GM18499 (cell line): ENCODE results near the gene HEYL.

ENCODE experiments used
- ATAC-seq: cut with Tn5 transposase; IDR thresholded peaks from one replicate; pipeline ENCODE4 v1.9.1; 2021; ENCODE audit warnings: moderate number of reproducible peaks; ENCODE audit not compliant: insufficient read depth, unreplicated experiment

Gene HEYL

DNA sequence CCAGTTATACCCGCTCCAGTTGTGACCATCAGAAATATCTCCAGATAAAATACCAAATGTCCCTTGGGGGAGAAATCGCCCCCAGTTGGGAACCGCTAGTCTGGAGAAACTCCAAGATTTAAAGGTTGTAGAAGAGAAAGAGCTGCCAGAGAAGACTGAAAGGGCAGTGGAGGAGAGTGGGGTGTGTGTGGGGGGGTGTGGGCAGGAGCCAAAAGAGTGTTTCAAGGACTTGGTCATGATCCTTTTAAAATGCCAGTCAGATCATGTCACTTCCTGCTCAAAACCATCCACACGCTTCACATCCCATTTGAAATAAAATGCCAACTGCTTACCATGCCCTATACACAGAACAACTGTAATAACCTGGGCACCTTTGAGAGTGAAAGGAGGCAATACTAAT is 3.4 kb upstream of the HEYL start:
- ATAC-seq: no peak

DNA sequence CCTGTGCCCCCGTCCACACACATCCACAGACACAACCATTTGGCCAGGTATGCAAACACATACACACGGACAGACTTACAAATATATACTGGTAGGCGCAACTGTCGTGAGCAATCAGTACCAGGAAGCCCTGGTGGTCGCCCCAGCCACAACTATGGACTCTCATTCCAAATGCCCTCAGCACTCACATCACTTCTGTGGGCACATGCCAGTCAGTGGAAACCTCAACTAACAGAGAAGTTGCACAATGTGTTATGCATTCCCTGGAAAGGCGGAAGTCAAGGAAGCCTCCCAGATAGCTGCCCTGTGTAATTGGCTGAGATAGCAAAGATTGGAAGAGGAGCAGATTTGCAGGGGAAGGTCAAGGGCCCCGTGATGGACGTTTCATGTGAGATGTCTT is 1.4 kb upstream of the HEYL start:
- no peak for ATAC-seq

DNA sequence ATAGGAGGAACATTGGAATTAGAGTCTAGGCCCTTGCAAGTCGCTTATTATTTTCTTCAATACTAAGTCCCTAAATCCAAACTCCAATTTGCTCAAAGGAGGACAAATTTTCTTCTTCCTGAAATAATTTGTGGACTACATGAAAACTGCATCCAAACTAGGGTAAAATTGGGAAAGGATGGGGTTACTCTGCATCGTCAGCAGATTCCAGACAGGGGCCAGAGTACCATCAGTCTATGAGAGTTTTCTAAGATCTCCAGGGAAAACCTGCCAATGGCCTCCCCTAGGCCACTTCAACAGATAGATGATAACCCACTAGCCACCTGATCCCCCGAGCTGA is 508 bp downstream of the HEYL start:
- no peak for ATAC-seq

DNA sequence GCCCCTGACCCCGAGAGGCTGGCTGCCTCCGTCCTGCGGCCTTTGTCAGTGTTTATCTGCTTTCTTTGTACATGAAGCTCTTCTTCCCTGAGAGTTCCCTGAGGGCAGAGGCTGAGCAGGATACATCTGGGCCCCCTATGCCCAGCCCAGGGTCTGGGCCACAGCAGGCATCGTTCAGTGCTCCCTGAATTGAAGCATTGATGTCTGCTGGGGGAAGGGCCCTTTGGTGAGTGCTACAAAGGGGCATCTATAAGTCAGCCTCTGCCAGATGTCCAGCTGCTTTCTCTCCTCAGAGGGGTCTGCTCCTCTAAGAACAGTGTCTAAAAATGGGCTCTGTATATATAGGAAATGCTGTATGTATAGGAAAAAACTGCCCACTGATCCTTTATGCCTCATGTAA is 2.1 kb downstream of the HEYL start:
- ATAC-seq: no peak

DNA sequence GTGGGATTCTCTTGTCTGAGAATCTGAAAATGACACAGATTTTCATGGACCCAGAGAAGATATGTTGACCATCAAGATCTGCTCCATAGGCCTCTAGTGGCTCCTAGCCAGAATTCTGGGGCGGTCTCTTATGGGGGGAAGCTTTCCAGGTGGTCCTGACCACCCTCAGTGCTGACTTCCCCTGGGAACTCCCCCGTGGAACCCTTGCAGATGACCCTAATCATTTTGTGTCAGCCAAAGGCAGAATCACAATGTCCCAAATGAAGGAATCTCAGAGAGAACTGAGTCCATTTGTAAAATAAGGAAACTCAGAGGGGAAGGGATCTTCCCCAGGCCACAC is 3.6 kb downstream of the HEYL start:
- ATAC-seq: no peak

DNA sequence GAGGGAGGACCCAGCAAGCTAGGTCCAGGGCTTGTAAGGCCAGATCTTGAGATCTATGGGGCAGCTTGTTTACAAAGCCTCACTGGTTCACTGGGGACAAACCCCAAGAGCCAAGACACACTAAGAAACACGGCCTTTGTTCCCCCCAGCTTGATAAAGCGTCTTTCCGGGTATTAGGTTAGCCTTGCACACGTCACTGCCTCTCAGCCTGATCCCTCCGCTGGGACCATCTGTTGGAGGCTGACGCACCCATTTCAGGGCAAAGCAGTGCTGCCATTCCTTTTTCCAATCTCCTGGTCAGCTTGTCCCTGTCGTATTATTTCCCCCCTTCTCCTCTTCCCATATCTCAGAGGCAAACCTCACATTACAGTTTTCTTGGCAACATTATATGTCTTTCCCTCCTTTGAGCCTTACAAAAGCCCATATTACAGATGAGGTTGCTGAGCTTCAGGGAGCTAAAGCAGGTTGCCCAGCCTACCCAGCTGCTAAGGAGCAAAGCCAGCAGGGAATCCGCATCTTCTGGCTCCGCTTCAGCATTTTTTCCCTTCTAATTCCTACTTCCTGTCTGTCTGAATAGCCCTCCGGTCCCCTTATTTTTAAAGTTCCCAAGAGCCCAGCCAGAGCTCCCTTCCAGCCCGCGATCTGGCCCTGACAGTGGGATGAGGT is 4.1 kb downstream of the HEYL start:
- no peak for ATAC-seq

DNA sequence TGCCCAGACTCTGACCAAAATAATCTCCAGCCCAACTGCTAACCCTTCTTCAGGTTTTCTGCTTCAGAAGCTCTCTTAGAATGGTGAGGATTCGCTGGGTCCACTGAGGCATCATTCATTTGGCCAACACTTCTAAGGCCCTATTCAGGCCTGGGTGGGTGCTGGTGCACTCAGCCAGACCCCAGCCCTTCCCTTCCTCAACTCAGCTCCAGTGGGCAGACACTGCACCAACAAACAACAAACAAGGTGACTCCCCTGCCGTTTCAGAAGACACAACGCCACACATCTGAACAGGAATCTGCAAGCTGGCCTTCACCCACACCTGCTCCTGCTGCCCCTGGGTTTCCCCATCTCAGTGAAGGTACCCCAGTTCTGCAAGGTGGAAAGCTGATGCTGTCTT is 6.0 kb downstream of the HEYL start:
- no peak for ATAC-seq

DNA sequence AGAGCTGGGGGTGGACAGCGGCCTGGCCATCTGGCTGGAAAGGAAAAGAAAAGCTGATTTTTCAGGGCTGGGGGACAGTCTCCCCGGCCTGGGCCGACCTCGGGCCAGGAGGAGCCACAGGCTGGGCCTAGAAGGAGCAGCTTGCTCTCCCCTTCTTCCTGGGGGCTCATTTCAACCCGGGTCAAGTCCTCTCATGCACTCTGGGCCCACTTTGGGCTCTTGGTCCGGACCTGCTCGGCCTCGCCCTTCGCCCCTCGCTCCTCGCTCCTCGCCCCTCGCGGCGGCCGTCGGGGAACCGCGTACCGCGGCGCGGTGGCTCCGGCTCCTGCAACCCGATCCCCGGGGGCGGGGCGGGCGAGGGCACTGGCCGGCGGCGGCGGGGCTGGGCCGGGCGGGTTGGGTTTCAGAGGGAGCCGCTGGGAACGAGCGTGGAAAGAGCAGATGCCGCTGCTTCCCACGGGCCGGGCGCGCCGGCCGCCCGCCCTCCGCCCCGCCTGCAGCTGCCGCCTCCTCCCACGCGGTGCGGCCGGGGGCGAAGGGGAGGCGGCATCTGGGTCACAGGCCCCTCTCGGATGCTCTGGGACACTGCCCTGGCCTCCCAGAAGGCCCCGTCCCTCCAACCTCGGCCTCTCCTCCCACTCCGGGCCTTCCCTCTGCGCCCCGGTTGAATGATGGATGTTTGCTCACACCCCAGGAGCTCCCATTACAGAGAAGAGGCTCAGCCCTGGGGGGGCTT is 6.6 kb downstream of the HEYL start:
- no peak for ATAC-seq

DNA sequence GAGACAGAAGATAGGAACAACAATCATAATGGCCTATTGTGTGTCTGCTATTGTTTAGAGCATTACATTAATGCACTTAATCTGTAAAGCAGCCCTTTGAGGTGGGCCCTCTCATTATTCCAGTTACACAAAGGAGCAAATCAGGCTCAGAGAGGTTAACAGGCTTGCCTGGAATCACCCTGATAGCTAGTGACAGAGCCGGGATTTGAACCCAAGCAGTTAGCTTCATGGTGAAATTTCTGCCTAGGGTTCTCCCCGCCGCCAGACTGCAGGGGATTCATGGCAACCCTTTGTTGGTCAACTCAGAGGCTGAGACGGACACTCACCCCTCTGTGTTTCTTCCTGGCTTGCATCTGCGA is 7.1 kb downstream of the HEYL start:
- no peak for ATAC-seq

DNA sequence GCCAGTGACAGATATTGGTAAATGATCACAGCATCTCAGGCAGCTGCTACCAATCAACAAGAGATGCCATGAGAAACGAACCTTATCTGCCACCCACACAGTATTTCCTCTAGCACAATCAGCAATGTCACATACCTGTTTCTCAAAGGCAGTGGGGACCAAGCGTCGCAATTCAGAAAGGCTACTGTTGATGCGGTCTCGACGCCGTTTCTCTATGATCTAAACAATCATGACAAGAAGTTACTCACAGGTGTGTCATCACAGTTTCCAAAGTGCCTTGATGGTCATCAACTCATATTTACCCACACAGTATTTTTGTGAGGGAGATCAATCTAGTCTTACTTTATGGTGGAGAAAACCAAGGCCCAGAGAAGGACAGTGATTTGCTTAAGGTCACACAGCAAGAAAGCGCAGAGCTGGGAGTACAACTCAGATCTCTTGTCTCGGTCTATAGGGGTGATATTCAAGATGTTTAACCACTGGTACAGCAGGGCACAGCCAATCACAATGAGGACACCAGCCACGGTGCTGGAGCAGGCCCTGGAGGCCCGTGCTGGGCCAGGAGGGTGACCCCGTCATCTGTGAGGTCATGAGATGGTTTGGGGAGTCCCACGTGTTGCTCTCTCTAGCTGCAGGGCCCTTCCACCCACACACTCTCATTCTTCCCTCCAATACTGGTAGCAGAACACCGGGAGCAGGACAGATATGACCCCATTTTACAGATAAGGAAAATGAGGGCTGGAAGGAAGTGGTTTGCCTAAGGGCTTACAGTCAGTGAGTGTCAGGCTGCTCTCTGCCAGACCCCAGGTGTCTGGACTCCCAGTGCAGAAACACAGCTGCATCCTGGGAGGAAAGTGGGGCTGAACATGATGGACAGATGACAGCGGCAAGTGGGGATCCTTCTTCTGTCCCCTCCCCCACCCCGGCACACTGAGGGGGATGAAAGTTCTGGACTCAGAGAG is 7.8 kb downstream of the HEYL start:
- no peak for ATAC-seq

DNA sequence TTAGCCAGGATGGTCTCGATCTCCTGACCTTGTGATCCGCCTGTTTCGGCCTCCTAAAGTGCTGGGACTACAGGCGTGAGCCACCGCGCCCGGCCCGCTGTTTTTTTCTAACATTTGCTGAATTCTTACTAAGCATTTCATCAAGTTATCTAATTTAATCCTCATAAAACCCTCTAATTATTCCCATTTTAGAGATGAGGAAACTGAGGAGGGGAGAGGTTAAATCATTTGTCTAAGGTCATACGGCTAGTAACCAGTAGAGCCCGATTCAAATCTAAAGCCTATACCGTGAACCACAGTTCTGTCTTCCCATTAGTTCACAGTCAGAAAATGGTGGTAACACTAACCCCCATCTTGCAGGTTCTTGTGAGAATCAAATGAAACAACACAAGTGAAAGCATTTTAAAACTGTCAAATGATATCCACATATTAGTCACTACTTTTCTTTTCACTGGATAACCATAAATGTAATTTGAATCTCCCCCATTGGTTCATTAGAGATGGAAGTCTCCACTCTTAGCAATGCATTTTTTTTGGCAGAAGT is 10.6 kb downstream of the HEYL start:
- no peak for ATAC-seq

DNA sequence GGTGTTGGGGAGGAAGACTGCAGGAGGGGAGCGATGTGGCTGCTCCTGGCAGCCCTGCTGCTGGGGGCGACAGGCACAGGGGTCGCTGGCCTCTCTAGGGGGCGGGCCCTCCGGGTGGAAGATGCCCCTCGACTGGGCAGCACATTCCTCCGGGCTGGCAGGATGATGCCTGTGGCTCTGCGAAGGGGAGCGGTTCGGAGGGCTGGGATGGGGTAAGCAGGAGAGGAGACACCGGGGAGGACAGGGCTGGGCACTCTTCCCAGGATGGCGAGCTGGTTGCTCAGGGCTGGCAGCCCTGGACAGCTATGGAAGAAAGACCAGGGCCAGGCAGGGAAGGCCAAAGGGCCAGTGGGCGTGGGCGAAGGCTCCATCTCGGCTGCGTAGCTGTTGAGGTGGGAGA is 12.8 kb downstream of the HEYL start:
- no peak for ATAC-seq

DNA sequence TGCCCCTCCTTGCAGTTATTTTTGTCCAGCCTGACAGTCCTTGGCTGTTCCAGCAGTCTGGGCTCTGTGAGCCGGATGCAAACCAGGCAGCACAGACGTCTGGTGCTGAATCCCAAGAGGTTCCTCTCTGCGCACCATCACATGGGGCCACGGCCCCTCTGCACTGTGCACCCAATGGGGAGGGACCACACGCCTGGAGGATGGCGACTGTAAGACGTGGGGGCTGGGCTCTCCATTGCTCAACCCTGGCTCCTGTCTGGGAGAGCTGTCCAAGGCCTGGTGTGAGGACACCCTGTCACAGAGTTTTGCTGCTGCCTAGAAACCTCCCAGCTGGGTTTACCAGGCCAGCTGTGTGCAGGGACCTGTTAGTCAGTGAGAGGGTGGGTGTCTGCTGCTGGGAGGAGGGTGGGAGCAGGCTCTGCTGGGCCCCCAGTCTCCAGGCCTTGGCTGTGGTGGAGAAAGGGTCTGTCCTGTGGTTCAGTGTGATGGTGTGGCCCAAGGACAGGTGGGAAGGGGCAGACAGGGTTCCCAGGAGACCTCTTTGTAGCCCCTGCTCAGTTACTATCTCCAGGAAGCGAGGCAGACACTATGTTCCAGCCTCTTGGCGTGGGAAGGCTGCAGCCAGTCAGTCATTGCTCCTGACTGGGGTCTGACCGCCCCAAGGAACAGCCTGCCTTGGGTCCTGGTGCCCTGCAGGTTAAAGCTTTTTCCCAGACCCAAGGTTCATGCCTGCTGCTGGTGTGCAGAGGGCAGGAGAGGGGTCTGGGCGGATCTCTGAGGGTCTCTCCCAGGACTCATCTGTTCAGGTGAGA is 13.8 kb downstream of the HEYL start:
- no peak for ATAC-seq

DNA sequence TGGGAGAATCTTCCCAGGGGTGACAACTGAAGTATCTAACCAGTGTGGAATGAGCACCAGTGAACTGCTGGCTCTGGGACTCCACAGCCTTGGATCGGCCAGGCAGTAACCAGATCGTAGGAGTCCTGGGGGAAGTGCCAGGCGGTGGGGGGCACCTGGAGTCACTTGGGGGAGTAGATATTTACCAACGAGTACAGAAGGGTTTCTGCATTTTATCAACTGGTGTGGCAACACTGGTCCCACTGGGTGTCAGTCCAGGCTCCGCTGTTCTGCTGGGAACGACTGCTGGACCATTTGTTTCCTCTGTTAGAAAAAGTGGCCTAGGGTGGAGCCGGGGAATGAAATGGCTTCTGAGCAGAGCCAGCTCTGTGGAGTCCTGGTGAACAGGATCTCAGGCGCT is 14.4 kb downstream of the HEYL start:
- ATAC-seq: no peak

DNA sequence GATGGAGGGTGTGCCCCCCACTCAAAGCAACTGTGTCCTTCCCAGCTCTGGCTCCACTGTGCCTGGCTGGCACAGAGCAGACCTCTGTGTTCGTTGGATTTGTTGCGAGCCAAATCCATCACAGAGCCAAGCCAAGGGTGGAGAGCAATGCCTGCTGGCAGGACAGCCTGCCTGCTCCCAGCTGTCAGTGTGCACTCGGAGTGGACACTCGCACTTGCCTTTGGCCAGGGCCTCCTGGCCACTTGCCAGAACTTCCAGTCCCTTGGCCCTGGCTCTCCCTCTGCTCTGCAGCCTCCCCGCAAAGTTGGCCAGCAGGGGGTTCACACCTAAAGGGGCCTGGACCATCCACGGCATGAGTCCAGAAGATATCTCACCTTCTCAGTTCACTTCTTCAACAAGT is 16.4 kb downstream of the HEYL start:
- ATAC-seq: no peak

DNA sequence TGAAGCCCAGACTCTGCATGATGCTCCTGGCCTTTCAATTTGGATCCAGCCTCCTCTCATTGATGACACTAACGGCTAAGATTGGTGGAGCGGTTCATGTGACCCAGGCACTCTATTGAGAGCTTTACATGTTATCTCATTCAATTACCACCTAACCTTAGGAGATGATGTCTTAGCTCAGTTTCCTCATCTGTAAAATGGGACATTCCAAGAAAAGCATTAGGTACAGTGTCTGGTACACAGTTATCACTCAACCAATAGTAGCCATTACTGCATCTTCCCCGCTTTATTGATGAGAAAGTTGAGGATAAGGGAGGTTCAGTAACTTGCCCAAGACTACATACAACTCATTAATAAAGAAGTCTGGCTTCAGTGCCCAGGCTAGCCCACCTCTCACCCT is 17.0 kb downstream of the HEYL start:
- no peak for ATAC-seq

DNA sequence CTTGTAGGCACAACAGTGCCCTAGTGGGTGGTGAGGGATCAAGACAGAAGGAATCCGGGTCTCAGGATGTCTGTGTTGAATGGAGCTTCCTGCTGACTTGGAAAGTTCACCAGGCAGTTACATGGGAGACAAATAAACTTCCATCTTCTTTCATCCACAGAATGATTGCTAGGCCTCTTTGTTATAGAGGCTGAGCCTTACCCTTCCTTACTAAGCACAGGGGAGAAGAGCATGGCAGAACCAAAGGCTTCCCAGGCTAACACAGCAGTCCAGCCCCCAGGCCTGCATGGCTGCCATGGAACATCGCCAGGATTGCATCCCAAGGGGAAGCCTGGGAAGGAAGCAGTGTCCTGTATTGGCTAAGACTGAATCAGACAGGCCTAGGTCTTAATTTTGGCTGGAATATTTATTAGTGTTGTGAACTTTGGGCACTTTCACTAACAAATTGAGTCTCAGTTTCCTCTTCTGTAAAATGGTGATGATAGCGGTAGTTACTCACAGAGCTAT is 18.7 kb downstream of the HEYL start:
- ATAC-seq: no peak

DNA sequence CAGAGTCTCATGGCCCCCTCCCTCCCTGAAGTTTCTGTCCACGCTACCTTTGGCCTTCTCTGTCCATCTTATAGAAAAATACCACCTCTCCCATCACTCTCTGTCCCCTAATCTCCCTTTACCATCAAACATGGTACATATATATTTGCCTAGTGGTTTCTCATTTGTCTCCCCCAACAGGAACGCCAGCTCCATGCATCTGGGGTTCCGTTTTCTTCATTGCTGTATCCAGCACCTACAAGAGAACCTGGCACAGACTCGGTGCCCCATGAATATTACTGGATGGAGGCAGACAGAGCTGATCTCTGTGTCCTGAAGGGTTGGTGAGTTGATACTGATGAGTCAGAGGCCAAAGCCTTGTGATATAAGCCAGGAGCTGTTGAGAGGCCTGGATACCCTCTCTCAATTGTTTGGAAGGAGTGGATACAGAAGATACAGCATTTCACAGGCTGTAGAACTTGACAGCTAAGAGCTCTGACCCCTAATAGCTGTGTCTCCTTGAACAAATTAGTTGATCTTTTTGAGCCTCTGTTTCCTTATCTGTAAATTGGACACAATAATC is 21.9 kb downstream of the HEYL start:
- ATAC-seq: no peak

DNA sequence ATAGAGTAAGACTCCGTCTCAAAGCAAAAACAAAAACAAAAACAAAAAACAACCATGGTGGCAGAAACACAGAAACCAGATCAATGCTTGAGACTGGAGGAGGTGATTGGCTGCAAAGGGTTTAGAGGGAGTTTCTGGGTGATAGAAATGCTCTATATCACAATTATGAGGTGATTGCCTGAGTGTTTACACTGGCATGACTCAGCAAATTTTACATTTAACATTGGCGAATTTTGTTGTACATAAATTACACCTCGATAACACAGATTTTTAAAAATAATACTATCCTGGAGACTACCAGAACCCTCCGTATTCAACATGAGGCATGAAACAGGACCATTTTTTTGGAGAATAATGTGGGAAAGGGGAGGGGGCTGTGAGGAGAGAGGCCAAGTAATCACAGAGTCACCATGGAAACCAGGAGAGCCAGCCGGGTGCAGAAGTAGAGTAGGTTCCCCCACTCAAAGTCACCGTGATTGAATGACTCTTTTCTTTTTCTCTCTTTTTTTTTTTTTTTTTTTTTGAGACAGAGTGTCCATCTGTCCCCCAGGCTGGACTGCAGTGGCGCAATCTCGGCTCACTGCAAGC is 24.3 kb downstream of the HEYL start:
- ATAC-seq: no peak

DNA sequence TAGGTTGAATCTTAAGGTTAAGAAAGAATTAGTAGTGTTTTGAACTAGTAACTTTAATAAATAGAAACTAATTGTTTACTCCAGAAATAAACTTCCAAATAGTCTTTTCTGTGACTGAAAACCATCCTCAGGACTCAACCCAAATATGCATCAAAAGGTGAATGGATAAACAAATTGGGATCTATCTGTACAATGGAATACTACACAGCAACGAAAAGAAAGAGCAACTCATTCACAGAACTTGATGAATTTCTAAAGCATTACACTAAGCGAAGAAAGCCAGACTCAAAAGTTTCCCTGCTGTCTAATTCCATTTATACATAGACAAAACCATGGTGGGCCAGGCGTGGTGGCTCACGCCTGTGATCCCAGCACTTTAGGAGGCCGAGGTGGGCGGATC is 25.0 kb downstream of the HEYL start:
- ATAC-seq: no peak
